HEK293 (cell line): Measurements from ENCODE around the gene CNKSR3.

Experiments used
- GLIS2 ChIP-seq: fragments of 450-650 bp; formaldehyde crosslinking; IDR thresholded peaks from 2 replicates; pipeline ENCODE4 v1.5.1; 2016; ENCODE audit warnings: missing biosample characterization, missing genetic modification characterization
- HOXA7 ChIP-seq: sonication (generic); formaldehyde crosslinking; IDR thresholded peaks from 2 replicates; pipeline ENCODE4 v1.8.1; 2022; ENCODE audit warnings: missing genetic modification reagents, borderline replicate concordance
- IKZF3 ChIP-seq: fragments of 450-650 bp; IDR thresholded peaks from 2 replicates; pipeline ENCODE4 v1.5.0; 2018; ENCODE audit warnings: missing biosample characterization, mild to moderate bottlenecking, missing genetic modification characterization, moderate library complexity
- MYNN ChIP-seq: fragments of 450-650 bp; formaldehyde crosslinking; IDR thresholded peaks from 2 replicates; pipeline ENCODE4 v1.5.1; 2016; ENCODE audit warnings: missing biosample characterization, missing genetic modification characterization, borderline replicate concordance
- YY1 ChIP-seq: fragments of 450-650 bp; formaldehyde crosslinking; IDR thresholded peaks from 2 replicates; pipeline ENCODE4 v1.5.1; 2018; ENCODE audit warnings: missing biosample characterization, missing genetic modification characterization
- ZBTB48 ChIP-seq: fragments of 450-650 bp; formaldehyde crosslinking; IDR thresholded peaks from 2 replicates; pipeline ENCODE4 v1.5.1; 2016; ENCODE audit warnings: missing biosample characterization, missing genetic modification characterization
- ZNF391 ChIP-seq: fragments of 450-650 bp; formaldehyde crosslinking; IDR thresholded peaks from 2 replicates; pipeline ENCODE4 v1.5.1; 2016; ENCODE audit warnings: low read depth, missing biosample characterization, missing genetic modification characterization, borderline replicate concordance
- ZNF571 ChIP-seq: fragments of 450-650 bp; formaldehyde crosslinking; IDR thresholded peaks from 2 replicates; pipeline ENCODE4 v1.5.0; 2017; ENCODE audit warnings: missing biosample characterization, missing genetic modification characterization
- ZNF843 ChIP-seq: fragments of 450-650 bp; formaldehyde crosslinking; IDR thresholded peaks from 2 replicates; pipeline ENCODE4 v1.5.1; 2016; ENCODE audit warnings: missing biosample characterization, missing genetic modification characterization
- TF ChIP-seq, protein P1 (sequence below): fragments of 450-650 bp; formaldehyde crosslinking; IDR thresholded peaks from 2 replicates; pipeline ENCODE4 v1.5.1; 2016; ENCODE audit warnings: missing biosample characterization, missing genetic modification characterization
- TF ChIP-seq, protein P2 (sequence below): fragments of 450-650 bp; formaldehyde crosslinking; IDR thresholded peaks from 2 replicates; pipeline ENCODE4 v1.5.1; 2016; ENCODE audit warnings: missing biosample characterization, missing genetic modification characterization
- TF ChIP-seq, protein P3 (sequence below): fragments of 450-650 bp; formaldehyde crosslinking; IDR thresholded peaks from 2 replicates; pipeline ENCODE4 v1.5.1; 2016; ENCODE audit warnings: missing biosample characterization, missing genetic modification characterization
- TF ChIP-seq, protein P4 (sequence below): fragments of 450-650 bp; formaldehyde crosslinking; IDR thresholded peaks from 2 replicates; pipeline ENCODE4 v1.5.1; 2016; ENCODE audit warnings: missing biosample characterization, missing genetic modification characterization

DNA sequence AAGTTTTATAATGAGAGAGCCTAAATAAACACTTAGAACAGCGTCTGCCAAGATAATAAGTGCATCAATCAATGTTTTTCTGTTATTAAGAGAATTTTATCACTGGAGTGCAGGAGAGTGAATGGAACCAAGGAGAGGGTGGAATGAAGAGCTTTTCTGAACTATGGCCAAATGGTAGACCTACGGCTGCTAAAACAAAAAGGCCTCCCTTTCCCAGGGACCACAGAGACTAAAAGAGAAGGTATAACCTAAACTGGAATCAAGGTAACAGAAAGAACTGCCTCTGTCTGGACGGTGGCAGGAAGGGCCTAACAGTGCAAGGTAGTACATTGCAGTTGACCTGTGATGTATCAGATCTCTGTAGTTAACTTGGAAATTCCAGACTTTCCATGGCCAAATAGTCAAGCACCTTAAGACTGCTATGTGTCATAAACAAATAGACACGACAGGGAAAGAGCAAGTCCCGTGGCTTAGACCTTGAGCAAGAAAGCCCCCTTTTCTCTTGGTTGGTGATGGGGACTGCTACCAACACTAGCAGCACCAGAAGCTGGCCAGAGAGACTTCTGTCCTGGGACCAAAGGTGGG lies 5.5 kb downstream of the CNKSR3 start:
- TF ChIP-seq, protein P1, sequence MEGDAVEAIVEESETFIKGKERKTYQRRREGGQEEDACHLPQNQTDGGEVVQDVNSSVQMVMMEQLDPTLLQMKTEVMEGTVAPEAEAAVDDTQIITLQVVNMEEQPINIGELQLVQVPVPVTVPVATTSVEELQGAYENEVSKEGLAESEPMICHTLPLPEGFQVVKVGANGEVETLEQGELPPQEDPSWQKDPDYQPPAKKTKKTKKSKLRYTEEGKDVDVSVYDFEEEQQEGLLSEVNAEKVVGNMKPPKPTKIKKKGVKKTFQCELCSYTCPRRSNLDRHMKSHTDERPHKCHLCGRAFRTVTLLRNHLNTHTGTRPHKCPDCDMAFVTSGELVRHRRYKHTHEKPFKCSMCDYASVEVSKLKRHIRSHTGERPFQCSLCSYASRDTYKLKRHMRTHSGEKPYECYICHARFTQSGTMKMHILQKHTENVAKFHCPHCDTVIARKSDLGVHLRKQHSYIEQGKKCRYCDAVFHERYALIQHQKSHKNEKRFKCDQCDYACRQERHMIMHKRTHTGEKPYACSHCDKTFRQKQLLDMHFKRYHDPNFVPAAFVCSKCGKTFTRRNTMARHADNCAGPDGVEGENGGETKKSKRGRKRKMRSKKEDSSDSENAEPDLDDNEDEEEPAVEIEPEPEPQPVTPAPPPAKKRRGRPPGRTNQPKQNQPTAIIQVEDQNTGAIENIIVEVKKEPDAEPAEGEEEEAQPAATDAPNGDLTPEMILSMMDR (tag by site-specific recombination), result no peak
- TF ChIP-seq ZBTB48 (tag by site-specific recombination) (no peak), GLIS2 (no peak), IKZF3 (no peak), YY1 (tag by site-specific recombination) (no peak), ZNF571 (tag by site-specific recombination) (no peak), MYNN (no peak), HOXA7 (CRISPR knock-in tag) (no peak), ZNF843 (tag by site-specific recombination) (no peak), ZNF391 (tag by site-specific recombination) (no peak)
- TF ChIP-seq, protein P2, sequence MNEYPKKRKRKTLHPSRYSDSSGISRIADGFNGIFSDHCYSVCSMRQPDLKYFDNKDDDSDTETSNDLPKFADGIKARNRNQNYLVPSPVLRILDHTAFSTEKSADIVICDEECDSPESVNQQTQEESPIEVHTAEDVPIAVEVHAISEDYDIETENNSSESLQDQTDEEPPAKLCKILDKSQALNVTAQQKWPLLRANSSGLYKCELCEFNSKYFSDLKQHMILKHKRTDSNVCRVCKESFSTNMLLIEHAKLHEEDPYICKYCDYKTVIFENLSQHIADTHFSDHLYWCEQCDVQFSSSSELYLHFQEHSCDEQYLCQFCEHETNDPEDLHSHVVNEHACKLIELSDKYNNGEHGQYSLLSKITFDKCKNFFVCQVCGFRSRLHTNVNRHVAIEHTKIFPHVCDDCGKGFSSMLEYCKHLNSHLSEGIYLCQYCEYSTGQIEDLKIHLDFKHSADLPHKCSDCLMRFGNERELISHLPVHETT (tag by site-specific recombination), result no peak
- TF ChIP-seq, protein P3, sequence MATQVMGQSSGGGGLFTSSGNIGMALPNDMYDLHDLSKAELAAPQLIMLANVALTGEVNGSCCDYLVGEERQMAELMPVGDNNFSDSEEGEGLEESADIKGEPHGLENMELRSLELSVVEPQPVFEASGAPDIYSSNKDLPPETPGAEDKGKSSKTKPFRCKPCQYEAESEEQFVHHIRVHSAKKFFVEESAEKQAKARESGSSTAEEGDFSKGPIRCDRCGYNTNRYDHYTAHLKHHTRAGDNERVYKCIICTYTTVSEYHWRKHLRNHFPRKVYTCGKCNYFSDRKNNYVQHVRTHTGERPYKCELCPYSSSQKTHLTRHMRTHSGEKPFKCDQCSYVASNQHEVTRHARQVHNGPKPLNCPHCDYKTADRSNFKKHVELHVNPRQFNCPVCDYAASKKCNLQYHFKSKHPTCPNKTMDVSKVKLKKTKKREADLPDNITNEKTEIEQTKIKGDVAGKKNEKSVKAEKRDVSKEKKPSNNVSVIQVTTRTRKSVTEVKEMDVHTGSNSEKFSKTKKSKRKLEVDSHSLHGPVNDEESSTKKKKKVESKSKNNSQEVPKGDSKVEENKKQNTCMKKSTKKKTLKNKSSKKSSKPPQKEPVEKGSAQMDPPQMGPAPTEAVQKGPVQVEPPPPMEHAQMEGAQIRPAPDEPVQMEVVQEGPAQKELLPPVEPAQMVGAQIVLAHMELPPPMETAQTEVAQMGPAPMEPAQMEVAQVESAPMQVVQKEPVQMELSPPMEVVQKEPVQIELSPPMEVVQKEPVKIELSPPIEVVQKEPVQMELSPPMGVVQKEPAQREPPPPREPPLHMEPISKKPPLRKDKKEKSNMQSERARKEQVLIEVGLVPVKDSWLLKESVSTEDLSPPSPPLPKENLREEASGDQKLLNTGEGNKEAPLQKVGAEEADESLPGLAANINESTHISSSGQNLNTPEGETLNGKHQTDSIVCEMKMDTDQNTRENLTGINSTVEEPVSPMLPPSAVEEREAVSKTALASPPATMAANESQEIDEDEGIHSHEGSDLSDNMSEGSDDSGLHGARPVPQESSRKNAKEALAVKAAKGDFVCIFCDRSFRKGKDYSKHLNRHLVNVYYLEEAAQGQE (tag by site-specific recombination), result no peak
- TF ChIP-seq, protein P4, sequence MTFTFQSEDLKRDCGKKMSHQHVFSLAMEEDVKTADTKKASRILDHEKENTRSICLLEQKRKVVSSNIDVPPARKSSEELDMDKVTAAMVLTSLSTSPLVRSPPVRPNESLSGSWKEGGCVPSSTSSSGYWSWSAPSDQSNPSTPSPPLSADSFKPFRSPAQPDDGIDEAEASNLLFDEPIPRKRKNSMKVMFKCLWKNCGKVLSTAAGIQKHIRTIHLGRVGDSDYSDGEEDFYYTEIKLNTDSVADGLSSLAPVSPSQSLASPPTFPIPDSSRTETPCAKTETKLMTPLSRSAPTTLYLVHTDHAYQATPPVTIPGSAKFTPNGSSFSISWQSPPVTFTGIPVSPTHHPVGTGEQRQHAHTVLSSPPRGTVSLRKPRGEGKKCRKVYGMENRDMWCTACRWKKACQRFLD (tag by site-specific recombination), result no peak
